ENCODE data around the gene MBLAC1. TPM values are rescaled to one million over a fixed set of nuclear protein-coding genes. Genes with fewer than 3 reads are reported as not detected.

Gene MBLAC1
- total RNA-seq, 6 donors from 2014 or later = 1.0 to 11.4 (median 3.3) TPM

GRCh38 chr7:100091411-100092181 lies 35.2 kb upstream of the MBLAC1 start:
- H3K4me1 ChIP-seq = peaks cover 12 to 21% (median 17%) of the 10 kb centered on the region in 4 donors
- peaks cover 44 to 61% (median 60%) of the 10 kb centered on the region in 4 donors for H3K36me3 ChIP-seq
- no peak for ATAC-seq (ENCODE audit: low FRiP score in 2 of 2)
- no peak for DNase-seq
- H3K27me3 ChIP-seq = no peaks in the 10 kb centered on the region
- TF ChIP-seq EP300 (IDR thresholded peaks at IDR 0.05) (no peak), POLR2A (IDR thresholded peaks at IDR 0.05) (no peak), POLR2AphosphoS5 (IDR thresholded peaks at IDR 0.05) (no peak)
- TF ChIP-seq, protein P1, sequence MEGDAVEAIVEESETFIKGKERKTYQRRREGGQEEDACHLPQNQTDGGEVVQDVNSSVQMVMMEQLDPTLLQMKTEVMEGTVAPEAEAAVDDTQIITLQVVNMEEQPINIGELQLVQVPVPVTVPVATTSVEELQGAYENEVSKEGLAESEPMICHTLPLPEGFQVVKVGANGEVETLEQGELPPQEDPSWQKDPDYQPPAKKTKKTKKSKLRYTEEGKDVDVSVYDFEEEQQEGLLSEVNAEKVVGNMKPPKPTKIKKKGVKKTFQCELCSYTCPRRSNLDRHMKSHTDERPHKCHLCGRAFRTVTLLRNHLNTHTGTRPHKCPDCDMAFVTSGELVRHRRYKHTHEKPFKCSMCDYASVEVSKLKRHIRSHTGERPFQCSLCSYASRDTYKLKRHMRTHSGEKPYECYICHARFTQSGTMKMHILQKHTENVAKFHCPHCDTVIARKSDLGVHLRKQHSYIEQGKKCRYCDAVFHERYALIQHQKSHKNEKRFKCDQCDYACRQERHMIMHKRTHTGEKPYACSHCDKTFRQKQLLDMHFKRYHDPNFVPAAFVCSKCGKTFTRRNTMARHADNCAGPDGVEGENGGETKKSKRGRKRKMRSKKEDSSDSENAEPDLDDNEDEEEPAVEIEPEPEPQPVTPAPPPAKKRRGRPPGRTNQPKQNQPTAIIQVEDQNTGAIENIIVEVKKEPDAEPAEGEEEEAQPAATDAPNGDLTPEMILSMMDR (IDR thresholded peaks at IDR 0.05) = no peak
- no peak overlapping the region for H3K4me3 ChIP-seq
- no peaks in the 10 kb centered on the region for H3K9me3 ChIP-seq
- 60 to 71% methylated on average over 8 to 19 of the region's 19 CpGs for WGBS, 2 donors
- no peak overlapping the region for H3K27ac ChIP-seq

GRCh38 chr7:100093054-100093453 lies 33.7 kb upstream of the MBLAC1 start:
- no peak overlapping the region for H3K27ac ChIP-seq
- H3K27me3 ChIP-seq = no peaks in the 10 kb centered on the region
- no peak overlapping the region for H3K4me3 ChIP-seq
- H3K36me3 ChIP-seq = peaks cover 58 to 76% (median 75%) of the 10 kb centered on the region in 4 donors
- no peak for ATAC-seq (ENCODE audit: low FRiP score in 2 of 2)
- peaks cover 11 to 18% (median 14%) of the 10 kb centered on the region in 4 donors for H3K4me1 ChIP-seq
- 63 to 65% methylated on average over 8 of the region's 8 CpGs for WGBS, 2 donors
- no peaks in the 10 kb centered on the region for H3K9me3 ChIP-seq
- TF ChIP-seq POLR2A (IDR thresholded peaks at IDR 0.05) = no peak
- TF ChIP-seq EP300 (IDR thresholded peaks at IDR 0.05) = no peak
- no peak for TF ChIP-seq POLR2AphosphoS5 (IDR thresholded peaks at IDR 0.05)
- TF ChIP-seq, protein P1 (IDR thresholded peaks at IDR 0.05) = no peak
- no peak for DNase-seq

GRCh38 chr7:100093498-100093897 lies 33.3 kb upstream of the MBLAC1 start:
- H3K4me3 ChIP-seq = no peak overlapping the region
- no peaks in the 10 kb centered on the region for H3K9me3 ChIP-seq
- 57 to 60% methylated on average over 8 to 10 of the region's 13 CpGs for WGBS, 2 donors
- no peak for ATAC-seq (ENCODE audit: low FRiP score in 2 of 2)
- H3K4me1 ChIP-seq = peaks cover 7 to 14% (median 10%) of the 10 kb centered on the region in 4 donors
- H3K36me3 ChIP-seq = peaks cover 62 to 80% (median 79%) of the 10 kb centered on the region in 4 donors
- no peak overlapping the region for H3K27ac ChIP-seq
- TF ChIP-seq EP300 (IDR thresholded peaks at IDR 0.05) = no peak
- no peak for TF ChIP-seq POLR2AphosphoS5 (IDR thresholded peaks at IDR 0.05)
- no peak for TF ChIP-seq POLR2A (IDR thresholded peaks at IDR 0.05)
- TF ChIP-seq, protein P1 (IDR thresholded peaks at IDR 0.05) = no peak
- H3K27me3 ChIP-seq = no peaks in the 10 kb centered on the region
- no peak for DNase-seq

DNA sequence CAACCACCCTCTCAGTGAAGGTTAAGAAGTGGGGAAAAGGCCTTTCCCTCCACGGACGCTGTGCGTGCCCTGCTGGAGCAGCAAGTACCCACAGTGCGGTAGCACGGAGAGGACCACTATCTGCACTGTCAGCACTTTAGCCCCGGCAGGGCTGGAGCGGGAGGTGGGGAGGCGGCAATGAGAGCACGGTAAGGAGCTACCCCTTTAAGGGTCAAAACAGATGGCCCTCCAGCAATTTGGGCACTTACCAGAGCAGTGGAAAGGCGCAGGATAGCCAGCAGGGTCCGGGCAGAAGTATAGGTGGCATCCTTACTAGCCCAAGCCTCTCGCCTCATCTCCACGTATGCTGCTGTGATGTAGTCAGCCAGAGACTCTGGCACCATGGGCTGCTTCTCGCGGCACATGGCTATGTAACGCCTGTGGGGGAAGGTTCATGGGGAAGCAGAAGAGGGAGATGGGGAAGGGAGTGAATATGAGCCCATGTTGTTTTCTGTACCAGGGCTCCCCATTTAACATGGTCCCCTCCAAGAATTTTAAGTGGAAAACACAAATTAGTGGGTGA lies 32.8 kb upstream of the MBLAC1 start:
- 83 to 88% methylated on average over 16 of the region's 16 CpGs for WGBS, 2 donors
- DNase-seq = no peak
- Histone ChIP-seq H3K4me1 (peaks cover 8 to 16% (median 11%) of the 10 kb centered on the region in 4 donors), H3K4me3 (no peak overlapping the region), H3K9me3 (no peaks in the 10 kb centered on the region), H3K27me3 (no peaks in the 10 kb centered on the region), H3K36me3 (peaks cover 62 to 85% (median 84%) of the 10 kb centered on the region in 4 donors), H3K27ac (no peak overlapping the region)
- no peak for ATAC-seq (ENCODE audit: low FRiP score in 2 of 2)
- TF ChIP-seq POLR2A (IDR thresholded peaks at IDR 0.05) = no peak
- no peak for TF ChIP-seq EP300 (IDR thresholded peaks at IDR 0.05)
- TF ChIP-seq, protein P1 (IDR thresholded peaks at IDR 0.05) = no peak
- no peak for TF ChIP-seq POLR2AphosphoS5 (IDR thresholded peaks at IDR 0.05)
